H9 (cell line): Measurements from ENCODE around the gene KDM2A. TPM values are rescaled to one million over a fixed set of nuclear protein-coding genes. Genes with fewer than 3 reads are reported as not detected.

Source experiments
- DNase-seq: peaks from one replicate; pipeline ENCODE4 v3.0.0-alpha.2; 2017
- H2AFZ ChIP-seq: one replicate; pipeline ENCODE4 v1.6.1; 2013; ENCODE audit warnings: mild to moderate bottlenecking, low read length, control low read depth, moderate library complexity
- H2AK5ac ChIP-seq: 2 replicates; pipeline ENCODE4 v1.6.1; 2013; ENCODE audit warnings: low read length, control low read depth, mixed read lengths; ENCODE audit not compliant: insufficient read length
- H2BK120ac ChIP-seq: one replicate; pipeline ENCODE4 v1.6.1; 2013; ENCODE audit warnings: low read depth, mild to moderate bottlenecking, low read length, control low read depth, inconsistent platforms; ENCODE audit not compliant: poor library complexity, severe bottlenecking
- H2BK12ac ChIP-seq: 2 replicates; pipeline ENCODE4 v1.6.1; 2013; ENCODE audit warnings: low read length, control low read depth, mixed read lengths, low read depth; ENCODE audit not compliant: insufficient read length
- H2BK15ac ChIP-seq: 2 replicates; pipeline ENCODE4 v1.6.1; 2013; ENCODE audit warnings: low read depth, low read length, control low read depth
- H2BK20ac ChIP-seq: one replicate; pipeline ENCODE4 v1.6.1; 2013; ENCODE audit warnings: low read depth, mild to moderate bottlenecking, low read length, control low read depth, inconsistent platforms; ENCODE audit not compliant: poor library complexity, severe bottlenecking
- H2BK5ac ChIP-seq: 2 replicates; pipeline ENCODE4 v1.6.1; 2013; ENCODE audit warnings: low read length, control low read depth, mixed read lengths; ENCODE audit not compliant: insufficient read length
- H3K14ac ChIP-seq: 2 replicates; pipeline ENCODE4 v1.6.1; 2013; ENCODE audit warnings: low read length, control low read depth; ENCODE audit not compliant: insufficient read depth
- H3K18ac ChIP-seq: 2 replicates; pipeline ENCODE4 v1.6.1; 2013; ENCODE audit warnings: low read depth, mild to moderate bottlenecking, mixed read lengths, low read length, control low read depth; ENCODE audit not compliant: insufficient read length
- H3K23ac ChIP-seq: 2 replicates; pipeline ENCODE4 v1.6.1; 2013; ENCODE audit warnings: low read length, control low read depth, mixed read lengths, low read depth; ENCODE audit not compliant: insufficient read length
- H3K23me2 ChIP-seq: 2 replicates; pipeline ENCODE4 v1.6.1; 2013; ENCODE audit warnings: low read depth, mild to moderate bottlenecking, mixed read lengths, low read length, control low read depth; ENCODE audit not compliant: insufficient read length, poor library complexity, severe bottlenecking
- H3K27ac ChIP-seq: 2 replicates; pipeline ENCODE4 v1.5.1; 2013; ENCODE audit warnings: low read length, control low read depth, mixed read lengths, low read depth; ENCODE audit not compliant: insufficient read length
- H3K27me3 ChIP-seq: 2 replicates; pipeline ENCODE4 v1.6.1; 2013; ENCODE audit warnings: low read length, control low read depth, inconsistent platforms; ENCODE audit not compliant: insufficient read depth
- H3K4ac ChIP-seq: 2 replicates; pipeline ENCODE4 v1.6.1; 2013; ENCODE audit warnings: low read depth, mild to moderate bottlenecking, control low read depth, inconsistent platforms, low read length, moderate library complexity
- H3K4me1 ChIP-seq: 2 replicates; pipeline ENCODE4 v1.6.1; 2013; ENCODE audit warnings: low read length, control low read depth, inconsistent platforms; ENCODE audit not compliant: insufficient read depth
- H3K4me2 ChIP-seq: 2 replicates; pipeline ENCODE4 v1.6.1; 2013; ENCODE audit warnings: low read length, control low read depth, mixed read lengths; ENCODE audit not compliant: insufficient read length, insufficient read depth
- H3K56ac ChIP-seq: 2 replicates; pipeline ENCODE4 v1.6.1; 2013; ENCODE audit warnings: low read depth, mild to moderate bottlenecking, mixed read lengths, low read length, control low read depth; ENCODE audit not compliant: insufficient read length
- H3K79me1 ChIP-seq: 2 replicates; pipeline ENCODE4 v1.6.1; 2013; ENCODE audit warnings: low read depth, mild to moderate bottlenecking, moderate library complexity, low read length, control low read depth, inconsistent platforms; ENCODE audit not compliant: insufficient read depth, poor library complexity, severe bottlenecking
- H3K79me2 ChIP-seq: 2 replicates; pipeline ENCODE4 v1.6.1; 2013; ENCODE audit warnings: low read length, control low read depth, inconsistent platforms; ENCODE audit not compliant: insufficient read depth
- H3K9ac ChIP-seq: 2 replicates; pipeline ENCODE4 v1.6.1; 2013; ENCODE audit warnings: low read length, control low read depth, mixed read lengths; ENCODE audit not compliant: insufficient read length; ENCODE audit errors: extremely low read depth
- H3K9me3 ChIP-seq: one replicate; pipeline ENCODE4 v1.6.1; 2013; ENCODE audit warnings: low read depth, low read length, inconsistent platforms; ENCODE audit not compliant: control insufficient read depth
- H3T11ph ChIP-seq: one replicate; pipeline ENCODE4 v1.6.1; 2013; ENCODE audit warnings: mild to moderate bottlenecking, low read length, control low read depth, inconsistent platforms
- H4K20me1 ChIP-seq: one replicate; pipeline ENCODE4 v1.6.1; 2013; ENCODE audit not compliant: control insufficient read depth, insufficient read length, insufficient read depth
- H4K5ac ChIP-seq: 2 replicates; pipeline ENCODE4 v1.6.1; 2013; ENCODE audit warnings: low read depth, mild to moderate bottlenecking, mixed read lengths, low read length, control low read depth; ENCODE audit not compliant: insufficient read length
- H4K8ac ChIP-seq: replicated peaks from 2 replicates; pipeline ENCODE4 v1.6.1; 2013; ENCODE audit warnings: low read length, control low read depth, mixed read lengths, low read depth; ENCODE audit not compliant: insufficient read length
- H4K91ac ChIP-seq: 2 replicates; pipeline ENCODE4 v1.6.1; 2013; ENCODE audit warnings: low read depth, mild to moderate bottlenecking, moderate library complexity, mixed read lengths, low read length, control low read depth; ENCODE audit not compliant: insufficient read length
- H3K27ac Mint-ChIP-seq, 3 experiments: 2 replicates in 2 of 3; 3 replicates in 1 of 3; pipeline ENCODE4 v1.8.0; 2020 to 2021; ENCODE audit warnings: mixed read lengths in 3 of 3, mild to moderate bottlenecking in 1 of 3, moderate library complexity in 1 of 3
- H3K27me3 Mint-ChIP-seq: 2 replicates; pipeline ENCODE4 v1.8.0; 2021; ENCODE audit warnings: low read depth, mild to moderate bottlenecking, moderate library complexity, mixed read lengths
- H3K36me3 Mint-ChIP-seq, 3 experiments: 2 replicates in 2 of 3; 3 replicates in 1 of 3; pipeline ENCODE4 v1.8.0; 2020 to 2021; ENCODE audit warnings: low read depth in 3 of 3, mixed read lengths in 3 of 3; ENCODE audit not compliant: insufficient read depth in 1 of 3
- H3K4me1 Mint-ChIP-seq, 2 experiments: 2 replicates each; pipeline ENCODE4 v1.8.0; 2020; ENCODE audit warnings: mixed read lengths in 2 of 2
- H3K4me3 Mint-ChIP-seq, 2 experiments: 2 replicates in 1 of 2; 3 replicates in 1 of 2; pipeline ENCODE4 v1.8.0; 2020 to 2021; ENCODE audit warnings: mild to moderate bottlenecking in 2 of 2, mixed read lengths in 2 of 2, moderate library complexity in 1 of 2
- H3K9me3 Mint-ChIP-seq, 2 experiments: 2 replicates in 1 of 2; 3 replicates in 1 of 2; pipeline ENCODE4 v1.8.0; 2020; ENCODE audit warnings: mild to moderate bottlenecking in 2 of 2, mixed read lengths in 2 of 2, moderate library complexity in 1 of 2
- CTCF ChIP-seq: fragments of 200-600 bp; sonication (generic); conservative IDR thresholded peaks from 3 replicates; pipeline ENCODE4 v1.8.0; 2021; ENCODE audit warnings: antibody characterized with exemption, mild to moderate bottlenecking
- WGBS: extraction: QIAGEN DNeasy Blood & Tissue Kit; methylation state at CpG from one replicate; pipeline ENCODE4 v1.1.7; 2013; ENCODE audit warnings: missing lambda C conversion rate, low lambda C conversion rate, mixed read lengths; ENCODE audit not compliant: insufficient read length; ENCODE audit errors: extremely low coverage; 5-methylcytosine and 5-hydroxymethylcytosine counted together
- total RNA-seq: library from RNA; stranded (reverse); gene quantifications from 2 replicates; pipeline ENCODE4 v1.2.1, GENCODE V29; 2021

The KDM2A gene
- total RNA-seq, 1 experiment from 2014 or later, result 85.9 TPM

- Histone ChIP-seq H4K91ac (no peak overlapping the region), H3K23ac (no peak overlapping the region), H2AFZ (no peak overlapping the region), H3K27ac (no peak overlapping the region), H3K14ac (no peak overlapping the region), H3K9ac (no peak overlapping the region), H2BK120ac (no peak overlapping the region), H3K79me2 (no peaks in the 10 kb centered on the region), H2BK20ac (no peak overlapping the region), H3K79me1 (no peaks in the 10 kb centered on the region), H3K18ac (no peak overlapping the region), H3K56ac (no peak overlapping the region), H3T11ph (no peak overlapping the region), H3K23me2 (no peaks in the 10 kb centered on the region), H4K8ac (no peak overlapping the region), H3K4me1 (no peaks in the 10 kb centered on the region), H2BK15ac (no peak overlapping the region), H2BK12ac (no peak overlapping the region), H4K20me1 (no peaks in the 10 kb centered on the region), H3K27me3 (no peaks in the 10 kb centered on the region), H3K4me2 (no peak overlapping the region), H4K5ac (no peak overlapping the region), H3K4ac (no peak overlapping the region), H2BK5ac (no peak overlapping the region), H3K9me3 (no peaks in the 10 kb centered on the region), H2AK5ac (no peak overlapping the region)
- H3K4me3 Mint-ChIP-seq, result no peak overlapping the region
- no peaks in the 10 kb centered on the region for H3K27me3 Mint-ChIP-seq
- no peaks in the 10 kb centered on the region for H3K9me3 Mint-ChIP-seq
- no peak overlapping the region; a peak in 3 of 7 replicates for H3K27ac Mint-ChIP-seq
- no CpG with 5 or more reads among the region's 37 CpGs for WGBS
- DNase-seq, result no peak
- H3K4me1 Mint-ChIP-seq, result no peaks in the 10 kb centered on the region
- TF ChIP-seq CTCF, result no peak
- H3K36me3 Mint-ChIP-seq, result peaks cover 70 to 99% (median 91%) of the 10 kb centered on the region in 3 experiments; a peak in 6 of 7 replicates
These were observed 131.3 kb downstream of the KDM2A start for GRCh38 chr11:67250059-67251043.
